ENCODE measurements around the gene ERRFI1.
A peak's percentile ranks its signal among the peaks of the same experiment; 100 is the strongest.

The ERRFI1 gene

GRCh38 chr1:7984811-7985210 lies 41.3 kb downstream of the ERRFI1 start:
- CTCF ChIA-PET, result interaction anchor here (1.2 to 1.5 kb wide), 2 partner anchors 30 to 364 kb away, joined by 4 read pairs; no protein-coding TSS in a partner anchor
- H3K27ac ChIP-seq, result no peak overlapping the region
- no peak for DNase-seq (ENCODE audit: low spot score)
- TF ChIP-seq CTCF (conservative IDR thresholded peaks at IDR 0.05; ENCODE audit: low read depth), result no peak
- POLR2A ChIA-PET (ENCODE audit: low non-redundant PET), result no interaction called here

GRCh38 chr1:7983086-7983778 lies 42.9 kb downstream of the ERRFI1 start:
- ChIA-PET CTCF (interaction anchor here (0.6 to 3.2 kb wide), 9 partner anchors 22 to 401 kb away, joined by 3 to 17 read pairs (median 4); no protein-coding TSS in a partner anchor), POLR2A (ENCODE audit: low non-redundant PET) (interaction anchor here (0.6 kb wide), 1 partner anchor 59 kb away, joined by 3 read pairs; no protein-coding TSS in a partner anchor)
- no peak for DNase-seq (ENCODE audit: low spot score)
- no peak for TF ChIP-seq CTCF (conservative IDR thresholded peaks at IDR 0.05; ENCODE audit: low read depth)
- H3K27ac ChIP-seq, result peak overlapping the region; percentile 37

- no peak for DNase-seq (ENCODE audit: low spot score)
- H3K27ac ChIP-seq, result peak overlapping the region; percentile 76
- TF ChIP-seq CTCF (conservative IDR thresholded peaks at IDR 0.05; ENCODE audit: low read depth), result no peak
- CTCF ChIA-PET, result interaction anchor here (1.2 to 3.2 kb wide), 4 partner anchors 34 to 361 kb away, joined by 7 to 17 read pairs (median 8); no protein-coding TSS in a partner anchor
- POLR2A ChIA-PET (ENCODE audit: low non-redundant PET), result no interaction called here
Observed at GRCh38 chr1:7980984-7981383, 45.1 kb downstream of the ERRFI1 start.

- DNase-seq (ENCODE audit: low spot score), result peak; percentile 85
Observed at GRCh38 chr1:7975212-7975865, 50.8 kb downstream of the ERRFI1 start.

GRCh38 chr1:7973086-7973485 lies 53.0 kb downstream of the ERRFI1 start:
- no peak for TF ChIP-seq CTCF (conservative IDR thresholded peaks at IDR 0.05; ENCODE audit: low read depth)
- no peak for DNase-seq (ENCODE audit: low spot score)
- ChIA-PET CTCF (no interaction called here), POLR2A (ENCODE audit: low non-redundant PET) (no interaction called here)
- peak overlapping the region; percentile 57 for H3K27ac ChIP-seq

More at GRCh38 chr1:7975212-7975865, 50.8 kb downstream of the ERRFI1 start:
- POLR2A ChIA-PET (ENCODE audit: low non-redundant PET), result no interaction called here
- TF ChIP-seq CTCF (conservative IDR thresholded peaks at IDR 0.05; ENCODE audit: low read depth), result peak; percentile 92
- H3K27ac ChIP-seq, result peak overlapping the region; percentile 57
- CTCF ChIA-PET, result interaction anchor here (0.5 to 2.2 kb wide), 29 partner anchors 9 to 1767 kb away, joined by 3 to 51 read pairs (median 4); no protein-coding TSS in a partner anchor

GRCh38 chr1:7972285-7972684 lies 53.8 kb downstream of the ERRFI1 start:
- DNase-seq (ENCODE audit: low spot score), result no peak
- no peak for TF ChIP-seq CTCF (conservative IDR thresholded peaks at IDR 0.05; ENCODE audit: low read depth)
- CTCF ChIA-PET, result no interaction called here
- H3K27ac ChIP-seq, result peak overlapping the region; percentile 57
- POLR2A ChIA-PET (ENCODE audit: low non-redundant PET), result no interaction called here

All from RWPE1 (cell line).